ENCODE data around the gene DOK6.

DNA sequence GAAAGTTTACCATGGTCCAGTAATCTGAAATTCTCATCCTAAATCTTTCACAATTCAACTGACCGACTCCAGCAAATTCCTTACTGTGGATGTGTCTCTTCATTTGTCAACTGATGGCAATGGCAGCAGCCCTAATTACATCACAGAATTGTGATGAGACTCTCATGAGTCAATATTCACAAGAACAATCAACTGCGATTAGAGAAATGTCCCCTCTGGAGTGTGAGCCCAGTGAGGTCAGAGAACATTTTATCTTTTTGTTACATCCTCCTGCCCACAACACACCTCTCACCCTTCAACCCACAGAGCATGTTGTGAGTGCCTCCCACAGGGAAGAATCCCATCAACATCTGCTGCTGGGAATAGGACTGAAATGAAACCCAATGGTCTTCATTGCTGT is 473.4 kb downstream of the DOK6 start:
- TF ChIP-seq, protein P1, sequence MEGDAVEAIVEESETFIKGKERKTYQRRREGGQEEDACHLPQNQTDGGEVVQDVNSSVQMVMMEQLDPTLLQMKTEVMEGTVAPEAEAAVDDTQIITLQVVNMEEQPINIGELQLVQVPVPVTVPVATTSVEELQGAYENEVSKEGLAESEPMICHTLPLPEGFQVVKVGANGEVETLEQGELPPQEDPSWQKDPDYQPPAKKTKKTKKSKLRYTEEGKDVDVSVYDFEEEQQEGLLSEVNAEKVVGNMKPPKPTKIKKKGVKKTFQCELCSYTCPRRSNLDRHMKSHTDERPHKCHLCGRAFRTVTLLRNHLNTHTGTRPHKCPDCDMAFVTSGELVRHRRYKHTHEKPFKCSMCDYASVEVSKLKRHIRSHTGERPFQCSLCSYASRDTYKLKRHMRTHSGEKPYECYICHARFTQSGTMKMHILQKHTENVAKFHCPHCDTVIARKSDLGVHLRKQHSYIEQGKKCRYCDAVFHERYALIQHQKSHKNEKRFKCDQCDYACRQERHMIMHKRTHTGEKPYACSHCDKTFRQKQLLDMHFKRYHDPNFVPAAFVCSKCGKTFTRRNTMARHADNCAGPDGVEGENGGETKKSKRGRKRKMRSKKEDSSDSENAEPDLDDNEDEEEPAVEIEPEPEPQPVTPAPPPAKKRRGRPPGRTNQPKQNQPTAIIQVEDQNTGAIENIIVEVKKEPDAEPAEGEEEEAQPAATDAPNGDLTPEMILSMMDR (IDR thresholded peaks at IDR 0.05; ENCODE audit: low read depth, low read length), result no peak
- TF ChIP-seq EZH2phosphoT487 (IDR thresholded peaks at IDR 0.05; ENCODE audit: low read depth), result no peak

Measured in OCI-LY3 (cell line).